ENCODE data around the gene VAPA. TPM values are rescaled to one million over a fixed set of nuclear protein-coding genes. Genes with fewer than 3 reads are reported as not detected.

Gene VAPA
- total RNA-seq, 3 donors from 2014 or later = 240 to 333 (median 273) TPM

DNA sequence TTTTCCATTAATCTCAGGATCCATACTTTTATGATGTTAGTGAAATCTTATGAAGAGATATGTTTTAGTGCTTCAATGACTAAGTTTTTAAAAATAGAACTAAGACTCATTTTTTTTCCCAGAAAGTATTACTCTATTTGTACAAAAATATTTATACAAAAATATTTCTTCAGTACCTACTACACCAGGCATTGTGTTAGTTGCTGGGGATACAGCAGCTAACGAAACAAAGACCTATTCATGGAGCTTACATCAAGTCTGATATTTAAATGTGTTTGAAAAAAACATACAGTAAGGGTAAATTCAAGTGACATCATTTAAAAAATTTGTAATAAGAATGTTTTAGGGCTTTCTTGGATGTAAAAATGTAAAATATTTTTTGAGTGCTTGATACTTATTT lies 11.6 kb downstream of the VAPA start:
- TF ChIP-seq, protein P1, sequence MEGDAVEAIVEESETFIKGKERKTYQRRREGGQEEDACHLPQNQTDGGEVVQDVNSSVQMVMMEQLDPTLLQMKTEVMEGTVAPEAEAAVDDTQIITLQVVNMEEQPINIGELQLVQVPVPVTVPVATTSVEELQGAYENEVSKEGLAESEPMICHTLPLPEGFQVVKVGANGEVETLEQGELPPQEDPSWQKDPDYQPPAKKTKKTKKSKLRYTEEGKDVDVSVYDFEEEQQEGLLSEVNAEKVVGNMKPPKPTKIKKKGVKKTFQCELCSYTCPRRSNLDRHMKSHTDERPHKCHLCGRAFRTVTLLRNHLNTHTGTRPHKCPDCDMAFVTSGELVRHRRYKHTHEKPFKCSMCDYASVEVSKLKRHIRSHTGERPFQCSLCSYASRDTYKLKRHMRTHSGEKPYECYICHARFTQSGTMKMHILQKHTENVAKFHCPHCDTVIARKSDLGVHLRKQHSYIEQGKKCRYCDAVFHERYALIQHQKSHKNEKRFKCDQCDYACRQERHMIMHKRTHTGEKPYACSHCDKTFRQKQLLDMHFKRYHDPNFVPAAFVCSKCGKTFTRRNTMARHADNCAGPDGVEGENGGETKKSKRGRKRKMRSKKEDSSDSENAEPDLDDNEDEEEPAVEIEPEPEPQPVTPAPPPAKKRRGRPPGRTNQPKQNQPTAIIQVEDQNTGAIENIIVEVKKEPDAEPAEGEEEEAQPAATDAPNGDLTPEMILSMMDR (IDR thresholded peaks at IDR 0.05) = no peak
- Histone ChIP-seq H3K9me3 (no peaks in the 10 kb centered on the region), H3K4me1 (ENCODE audit: low read depth) (peaks cover 39% of the 10 kb centered on the region), H3K4me3 (no peak overlapping the region), H3K36me3 (ENCODE audit: low read depth) (no peaks in the 10 kb centered on the region)
- intact Hi-C loops (cut with DNase I, micrococcal nuclease) = loop anchor here in 1 of 2 donors (10.0 kb wide), 1 partner anchor 161 kb away; no protein-coding TSS in a partner anchor
- no peak for DNase-seq
- no peak for ATAC-seq

DNA sequence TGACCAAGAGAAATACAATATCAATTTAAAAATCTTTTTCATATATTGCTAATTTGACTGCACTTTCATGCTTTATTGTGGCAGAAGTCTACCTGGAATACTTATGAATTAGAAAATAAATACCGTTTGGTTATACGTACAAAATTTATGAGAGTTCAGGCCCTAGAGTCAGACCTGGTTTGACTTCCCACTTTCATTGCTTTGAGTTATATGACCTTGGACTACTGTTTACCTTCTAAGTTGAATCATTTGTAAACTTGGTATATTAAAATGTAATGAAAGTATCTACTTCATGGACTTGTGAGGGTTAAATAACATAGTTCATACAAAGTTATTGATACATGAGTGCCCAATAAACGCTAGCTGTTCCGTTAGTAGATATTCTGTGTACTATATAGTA lies 12.0 kb downstream of the VAPA start:
- H3K4me1 ChIP-seq (ENCODE audit: low read depth) = peaks cover 35% of the 10 kb centered on the region
- TF ChIP-seq, protein P1 (IDR thresholded peaks at IDR 0.05) = no peak
- DNase-seq (no peak), ATAC-seq (peak; percentile 43)
- no peak overlapping the region for H3K4me3 ChIP-seq
- no peaks in the 10 kb centered on the region for H3K9me3 ChIP-seq
- H3K36me3 ChIP-seq (ENCODE audit: low read depth) = no peaks in the 10 kb centered on the region
- intact Hi-C loops (cut with DNase I, micrococcal nuclease) = loop anchor here in 1 of 2 donors (10.0 kb wide), 1 partner anchor 161 kb away; no protein-coding TSS in a partner anchor

DNA sequence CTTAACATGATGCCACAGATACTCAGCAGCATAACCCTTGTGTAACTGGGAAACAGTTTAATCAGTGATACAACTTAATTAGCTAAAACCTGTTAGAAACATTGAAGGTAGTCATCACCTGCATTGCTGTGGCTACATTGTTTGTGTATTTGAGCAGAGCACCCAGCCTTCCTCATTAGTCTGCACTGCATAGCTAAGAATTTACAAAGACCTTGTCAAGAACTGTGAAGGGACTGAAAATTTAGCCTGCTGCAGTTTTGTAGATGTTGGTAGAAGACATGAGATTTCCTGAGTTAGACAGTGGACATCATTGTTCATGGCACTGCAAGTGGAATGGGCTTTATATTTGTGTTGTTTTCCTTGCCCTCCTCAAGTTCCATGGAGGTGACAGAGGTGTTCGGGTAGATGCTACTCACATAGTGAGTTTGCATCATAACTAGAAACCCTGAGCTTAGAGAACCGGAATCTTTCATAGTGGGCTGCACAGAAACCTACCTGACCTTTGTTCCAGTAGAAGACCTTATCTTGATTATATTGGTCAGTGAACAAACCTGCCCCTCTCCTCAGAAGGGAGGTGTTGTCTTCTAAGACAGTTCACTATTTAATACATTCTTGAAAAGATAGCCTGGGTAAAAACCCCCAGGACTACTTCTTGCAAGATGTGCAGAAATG lies 12.5 kb downstream of the VAPA start:
- Histone ChIP-seq H3K4me3 (no peak overlapping the region), H3K9me3 (no peaks in the 10 kb centered on the region), H3K36me3 (ENCODE audit: low read depth) (no peaks in the 10 kb centered on the region), H3K4me1 (ENCODE audit: low read depth) (peaks cover 33% of the 10 kb centered on the region)
- TF ChIP-seq, protein P1 (IDR thresholded peaks at IDR 0.05) = no peak
- DNase-seq (no peak), ATAC-seq (peak; percentile 50)
- intact Hi-C loops (cut with DNase I, micrococcal nuclease) = loop anchor here in 1 of 2 donors (10.0 kb wide), 1 partner anchor 162 kb away; no protein-coding TSS in a partner anchor

- peaks cover 33% of the 10 kb centered on the region for H3K4me1 ChIP-seq (ENCODE audit: low read depth)
- no peak for ATAC-seq
These were observed 13.2 kb downstream of the VAPA start for GRCh38 chr18:9926977-9927376.

GRCh38 chr18:9927392-9928063 lies 13.7 kb downstream of the VAPA start:
- Histone ChIP-seq H3K36me3 (ENCODE audit: low read depth) (no peaks in the 10 kb centered on the region), H3K4me1 (ENCODE audit: low read depth) (peaks cover 33% of the 10 kb centered on the region), H3K9me3 (no peaks in the 10 kb centered on the region), H3K4me3 (no peak overlapping the region)
- DNase-seq = no peak
- no peak for ATAC-seq
- intact Hi-C loops (cut with DNase I, micrococcal nuclease) = loop anchor here in 1 of 2 donors (10.0 kb wide), 1 partner anchor 163 kb away; no protein-coding TSS in a partner anchor
- TF ChIP-seq, protein P1 (IDR thresholded peaks at IDR 0.05) = no peak

More at GRCh38 chr18:9926977-9927376, 13.2 kb downstream of the VAPA start:
- Histone ChIP-seq H3K4me3 (no peak overlapping the region), H3K9me3 (no peaks in the 10 kb centered on the region), H3K36me3 (ENCODE audit: low read depth) (no peaks in the 10 kb centered on the region)
- no peak for DNase-seq
- intact Hi-C loops (cut with DNase I, micrococcal nuclease) = loop anchor here in 1 of 2 donors (10.0 kb wide), 1 partner anchor 162 kb away; no protein-coding TSS in a partner anchor
- TF ChIP-seq, protein P1 (IDR thresholded peaks at IDR 0.05) = no peak

All from mucosa of descending colon (tissue), 3 donors.